GM19397 (cell line): Measurements from ENCODE around the gene CXCL11.
"Not testable (repeated sequence)": the region's sequence is repeated elsewhere in the genome, so short reads cannot be mapped to it uniquely, and the experiment has no call there.

ENCODE experiments used
- ATAC-seq: cut with Tn5 transposase; IDR thresholded peaks from one replicate; pipeline ENCODE4 v1.9.1; 2021; ENCODE audit warnings: mild to moderate bottlenecking, moderate library complexity; ENCODE audit not compliant: unreplicated experiment

Gene CXCL11

GRCh38 chr4:76002176-76002575, 33.7 kb downstream of the CXCL11 start:
- no peak for ATAC-seq

DNA sequence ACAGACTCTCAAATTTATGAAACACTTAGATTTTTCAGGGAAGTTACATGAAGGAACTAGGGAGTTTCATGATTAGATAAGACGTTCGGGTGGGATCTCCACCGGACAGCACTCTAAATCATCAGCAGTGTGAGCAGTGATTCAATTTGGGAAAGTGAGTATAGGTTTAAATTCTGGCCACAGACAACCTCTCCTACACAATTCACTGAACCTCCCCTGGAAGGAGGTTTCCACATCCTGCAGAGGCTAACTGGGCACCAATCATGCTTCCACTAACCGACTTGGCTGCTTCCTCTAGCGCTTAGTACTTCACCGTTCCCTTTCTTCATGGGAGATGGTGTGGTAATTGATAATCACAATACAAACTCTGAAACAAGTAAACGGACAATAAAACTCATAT, 34.2 kb downstream of the CXCL11 start:
- ATAC-seq, result no peak

DNA sequence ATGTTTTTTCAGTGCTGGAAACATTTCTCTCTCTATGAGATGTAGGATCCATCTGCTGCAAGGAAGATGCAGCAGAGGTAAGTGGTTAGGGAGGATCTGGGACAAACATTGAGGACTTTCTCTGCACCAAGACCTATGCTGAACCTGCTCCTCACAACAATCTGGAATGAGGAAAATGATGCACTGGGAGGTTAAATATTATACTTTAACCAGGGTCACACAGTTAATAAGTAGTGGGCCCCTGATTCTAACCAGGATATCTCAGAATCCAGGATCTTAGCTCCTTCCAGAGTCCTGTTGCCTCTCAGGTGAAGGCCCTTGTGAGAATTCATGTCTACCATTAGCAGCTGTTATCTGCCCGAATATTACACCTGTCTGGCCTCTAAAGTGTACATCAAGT, 35.6 kb downstream of the CXCL11 start:
- no peak for ATAC-seq

GRCh38 chr4:75998525-75999147, 37.2 kb downstream of the CXCL11 start:
- ATAC-seq, result not testable (repeated sequence)

DNA sequence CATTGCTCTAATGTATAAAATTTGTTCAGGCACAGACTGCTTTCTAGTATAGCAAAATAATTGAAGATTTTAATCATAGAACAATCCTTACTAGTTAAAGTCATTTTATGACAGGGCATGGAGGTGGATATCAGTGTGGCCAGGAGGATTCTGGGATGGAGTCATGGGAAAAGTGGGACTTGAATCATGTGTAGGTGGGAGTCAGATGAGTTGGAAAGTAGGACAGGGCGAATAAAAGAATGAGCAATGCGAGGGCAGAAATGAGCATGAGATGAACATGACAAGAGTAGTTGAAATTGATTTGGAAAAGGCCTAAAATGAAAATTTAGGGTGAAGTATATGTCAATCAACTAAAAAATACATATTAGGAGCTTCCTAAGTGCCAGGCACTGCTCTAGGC, 37.9 kb downstream of the CXCL11 start:
- no peak for ATAC-seq

DNA sequence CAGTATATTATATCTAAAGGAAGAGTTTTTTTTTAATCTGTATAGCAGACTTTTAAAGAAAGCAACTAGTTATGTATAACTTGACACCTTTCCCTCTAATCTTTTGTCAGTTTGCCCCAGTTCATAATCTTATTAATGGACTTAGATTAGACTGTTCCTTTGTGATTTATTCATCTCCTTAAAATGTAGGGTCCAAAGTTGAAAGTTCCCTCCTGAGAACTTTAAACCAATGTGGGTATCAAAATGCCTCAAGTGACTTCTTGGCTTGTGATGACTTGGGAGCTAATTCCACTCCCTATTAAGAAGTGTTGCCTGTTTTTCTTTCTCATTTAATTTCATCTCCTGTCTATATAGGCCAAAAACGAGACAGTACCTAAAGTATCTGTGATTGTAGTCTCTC, 38.8 kb downstream of the CXCL11 start:
- ATAC-seq, result no peak

DNA sequence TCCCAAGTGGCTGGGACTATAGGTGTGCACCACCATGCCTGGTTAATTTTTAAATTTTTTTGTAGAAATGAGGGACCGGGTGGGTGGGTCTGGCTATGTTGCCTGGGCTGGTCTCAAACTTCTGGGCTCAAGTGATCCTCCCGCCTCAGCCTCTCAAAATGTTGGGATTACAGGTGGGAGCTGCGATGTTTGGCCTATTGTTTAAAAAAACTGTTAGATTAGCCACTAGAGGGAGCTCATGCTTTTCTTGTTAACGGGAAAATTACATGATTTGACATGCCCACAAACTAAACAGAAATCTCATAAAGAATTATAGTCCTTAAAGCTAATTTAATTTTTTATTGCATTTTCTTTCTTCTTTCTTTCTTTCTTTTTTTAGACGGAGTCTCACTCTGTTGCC, 40.1 kb downstream of the CXCL11 start:
- ATAC-seq, result no peak

- ATAC-seq, result no peak
Observed at GRCh38 chr4:75992462-75992861, 43.4 kb downstream of the CXCL11 start.

DNA sequence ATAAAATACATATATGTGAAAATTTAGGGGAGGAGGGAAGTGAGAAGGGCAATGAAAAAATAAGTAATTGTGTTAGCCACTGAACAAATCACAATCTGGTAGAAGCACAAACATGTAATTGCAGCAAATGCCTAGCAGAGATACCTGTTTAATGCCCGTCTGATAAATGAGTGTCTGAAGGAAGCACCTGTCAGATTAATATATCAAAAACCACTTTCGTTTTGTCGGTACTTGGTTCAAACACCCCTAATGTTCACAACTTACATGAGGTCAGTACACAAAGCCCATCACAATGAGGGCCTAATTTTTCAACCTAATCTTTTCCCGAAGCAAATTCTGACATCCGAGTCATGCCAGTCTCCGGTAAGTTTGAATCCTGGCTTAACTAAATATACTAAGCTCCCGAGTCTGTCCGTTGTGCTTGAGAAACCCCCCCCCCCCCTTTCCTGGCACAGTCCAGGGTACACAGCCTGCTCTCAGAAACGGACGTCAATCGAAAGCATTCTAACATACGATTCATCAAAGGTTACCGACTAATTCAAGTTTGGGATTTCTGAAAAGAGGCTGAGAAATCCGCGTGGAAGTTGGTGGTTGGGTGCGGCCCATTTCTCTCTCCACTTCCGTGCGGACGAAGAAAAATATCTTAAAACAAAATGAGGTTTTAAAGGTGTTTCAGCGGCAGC, 45.9 kb downstream of the CXCL11 start:
- ATAC-seq, result no peak

DNA sequence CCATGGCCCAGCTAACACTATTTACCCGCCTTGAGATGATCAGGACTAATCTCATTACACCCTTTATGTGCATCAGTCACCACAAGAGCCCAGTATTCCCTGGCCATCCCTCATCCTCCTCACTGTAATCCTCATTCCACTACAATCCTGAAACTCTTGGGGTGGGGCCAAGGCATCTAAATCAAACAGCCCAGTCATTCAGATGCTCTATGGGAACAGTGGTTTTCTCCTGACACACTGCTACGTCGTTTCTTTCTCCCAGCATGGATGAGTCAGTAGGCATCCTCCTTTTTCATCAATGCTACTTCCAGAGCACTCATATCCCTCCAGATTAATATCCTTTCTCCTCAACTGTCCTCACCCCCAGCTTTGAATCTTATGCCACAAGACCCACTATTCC, 50.8 kb downstream of the CXCL11 start:
- no peak for ATAC-seq
